Mucosa of rectum (tissue), 2 donors: ENCODE results near the gene ARHGEF25.
"Not testable (repeated sequence)": the region's sequence is repeated elsewhere in the genome, so short reads cannot be mapped to it uniquely, and the experiment has no call there.

Experiments used
- H3K27ac ChIP-seq, 2 donors: one replicate each; pipeline ENCODE4 v1.7.0; 2013; ENCODE audit warnings: inconsistent platforms in 2 of 2, low read depth in 2 of 2, low read length in 2 of 2
- H3K27me3 ChIP-seq, 2 donors: one replicate each; pipeline ENCODE4 v1.7.0; 2013; ENCODE audit warnings: low read length in 2 of 2; ENCODE audit not compliant: control insufficient read depth in 2 of 2, insufficient read depth in 2 of 2
- H3K36me3 ChIP-seq, 2 donors: one replicate each; pipeline ENCODE4 v1.7.0; 2013; ENCODE audit warnings: low read length in 2 of 2; ENCODE audit not compliant: control insufficient read depth in 2 of 2, insufficient read depth in 2 of 2
- H3K4me1 ChIP-seq, 2 donors: one replicate each; pipeline ENCODE4 v1.7.0; 2013; ENCODE audit warnings: low read length in 2 of 2, mild to moderate bottlenecking in 1 of 2; ENCODE audit not compliant: control insufficient read depth in 2 of 2, insufficient read depth in 2 of 2
- H3K4me3 ChIP-seq, 2 donors: one replicate each; pipeline ENCODE4 v1.7.0; 2013; ENCODE audit warnings: low read length in 2 of 2
- H3K9ac ChIP-seq, 2 donors: one replicate each; pipeline ENCODE4 v1.7.0; 2013; ENCODE audit warnings: low read length in 2 of 2, low read depth in 1 of 2, mild to moderate bottlenecking in 1 of 2
- H3K9me3 ChIP-seq, 2 donors: one replicate each; pipeline ENCODE4 v1.7.0; 2013; ENCODE audit warnings: low read length in 2 of 2; ENCODE audit not compliant: control insufficient read depth in 2 of 2
- donor health status: healthy.
- donor health status: Normal muscosa, but diverticular disease.

ARHGEF25 gene

DNA sequence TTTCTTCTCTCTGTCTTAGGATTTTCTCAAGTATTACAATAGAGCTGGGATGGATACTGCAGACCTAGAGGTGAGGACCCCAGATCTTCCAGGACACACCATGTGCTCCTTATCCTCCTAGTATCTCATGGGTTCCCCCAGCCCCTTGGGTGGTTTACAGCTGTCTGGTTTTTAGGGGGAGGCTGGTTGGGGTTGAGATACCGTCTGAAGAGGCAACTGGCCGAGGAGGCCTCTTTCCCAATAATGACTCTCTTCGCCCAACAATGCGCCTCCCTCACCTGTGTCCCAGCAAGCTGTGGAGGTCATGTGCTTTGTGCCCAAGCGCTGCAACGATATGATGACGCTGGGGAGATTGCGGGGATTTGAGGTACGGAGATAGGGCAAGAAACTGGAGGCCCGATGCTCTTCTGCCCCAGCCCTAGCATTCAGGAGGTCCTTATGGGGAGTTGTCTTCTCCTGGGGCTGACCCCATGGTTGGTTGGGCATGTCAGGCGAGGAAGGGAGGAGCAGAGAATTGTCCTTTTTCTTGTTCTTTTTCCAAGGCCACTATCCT is 3.8 kb downstream of the ARHGEF25 start:
- Histone ChIP-seq H3K36me3 (no peaks in the 10 kb centered on the region), H3K27me3 (peaks cover 31 to 52% of the 10 kb centered on the region in 2 donors), H3K4me1 (peaks cover 0 to 2% of the 10 kb centered on the region in 2 donors), H3K27ac (no peak overlapping the region), H3K4me3 (no peak overlapping the region), H3K9me3 (no peaks in the 10 kb centered on the region), H3K9ac (no peak overlapping the region)

DNA sequence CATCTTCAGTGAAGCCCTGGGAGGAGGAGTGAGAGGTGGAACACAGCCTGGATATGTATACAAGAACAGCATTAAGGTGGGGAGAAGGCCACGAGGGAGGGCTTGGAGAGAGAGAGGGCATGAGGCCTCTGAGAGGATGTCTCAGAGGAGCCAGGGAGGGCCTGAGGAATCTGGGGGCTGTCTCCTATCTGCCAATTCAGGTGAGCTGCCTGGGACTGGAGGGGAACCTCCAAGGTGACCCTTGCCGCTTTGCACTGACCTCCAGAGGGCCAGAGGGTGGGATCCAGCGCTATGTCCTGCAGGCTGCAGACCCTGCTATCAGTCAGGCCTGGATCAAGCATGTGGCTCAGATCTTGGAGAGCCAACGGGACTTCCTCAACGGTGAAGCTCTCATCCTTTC is 4.4 kb downstream of the ARHGEF25 start:
- H3K4me1 ChIP-seq = peaks cover 0 to 2% of the 10 kb centered on the region in 2 donors
- H3K27ac ChIP-seq = no peak overlapping the region
- no peak overlapping the region for H3K9ac ChIP-seq

DNA sequence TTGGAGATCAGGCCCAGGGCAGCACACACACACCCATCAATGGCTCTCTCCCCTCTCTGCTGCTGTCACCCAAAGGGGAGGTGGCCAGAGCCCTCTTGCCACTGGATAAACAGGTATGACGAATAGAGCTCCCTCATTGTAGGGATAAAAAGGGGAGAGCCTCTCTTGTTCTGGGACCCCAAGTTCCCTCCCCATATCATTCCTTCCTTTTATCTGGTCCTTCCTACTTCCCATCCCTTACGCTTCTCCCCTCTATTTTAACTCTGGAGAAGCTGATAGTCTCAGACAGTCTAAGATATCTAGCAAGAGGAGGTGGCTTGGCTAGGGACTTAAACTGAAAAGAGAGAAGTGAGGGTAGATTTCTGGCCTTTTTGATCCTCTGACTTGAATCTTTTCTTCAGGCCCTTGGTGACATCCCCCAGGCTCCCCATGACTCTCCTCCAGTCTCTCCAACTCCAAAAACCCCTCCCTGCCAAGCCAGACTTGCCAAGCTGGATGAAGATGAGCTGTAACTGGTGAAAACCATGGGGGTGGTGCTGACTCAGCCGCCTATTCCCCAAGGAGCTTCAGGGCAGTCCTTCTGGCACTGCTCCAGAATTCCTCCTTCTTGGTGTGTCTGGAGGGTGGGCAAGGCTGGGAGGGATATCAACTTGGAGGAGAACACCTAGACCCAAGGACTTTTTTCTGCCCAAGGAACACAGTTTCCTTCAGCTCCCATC is 5.3 kb downstream of the ARHGEF25 start:
- H3K27me3 ChIP-seq = peaks cover 41 to 58% of the 10 kb centered on the region in 2 donors
- H3K27ac ChIP-seq = no peak overlapping the region
- H3K36me3 ChIP-seq = no peaks in the 10 kb centered on the region

More for the DNA sequence above, 4.4 kb downstream of the ARHGEF25 start:
- H3K36me3 ChIP-seq = no peaks in the 10 kb centered on the region
- peaks cover 36 to 54% of the 10 kb centered on the region in 2 donors for H3K27me3 ChIP-seq
- H3K4me3 ChIP-seq = no peak overlapping the region
- H3K9me3 ChIP-seq = no peaks in the 10 kb centered on the region

DNA sequence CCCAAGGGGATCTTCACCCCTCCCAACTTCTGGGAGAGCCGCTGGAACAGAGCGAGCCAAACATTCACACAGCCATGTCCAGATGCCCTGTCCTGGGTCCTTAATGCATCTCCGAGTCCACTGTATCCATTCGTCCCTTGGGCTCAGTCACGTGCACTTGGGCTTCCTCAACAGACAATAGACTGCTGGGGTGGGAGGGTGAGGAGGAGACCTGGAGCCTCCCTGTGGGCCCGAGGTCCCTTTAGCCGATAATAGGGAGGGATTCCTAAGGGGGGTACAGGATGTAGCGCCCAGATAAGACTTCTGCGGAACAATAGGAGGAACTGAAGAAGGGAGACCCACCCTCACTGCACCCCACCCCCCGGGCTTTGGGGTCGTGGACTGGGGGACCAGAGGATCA is 6.7 kb downstream of the ARHGEF25 start:
- H3K4me1 ChIP-seq = peaks cover 11 to 15% of the 10 kb centered on the region in 2 donors
- no peak overlapping the region for H3K9ac ChIP-seq
- H3K27me3 ChIP-seq = peaks cover 49 to 64% of the 10 kb centered on the region in 2 donors
- no peak overlapping the region for H3K4me3 ChIP-seq
- no peaks in the 10 kb centered on the region for H3K36me3 ChIP-seq
- H3K9me3 ChIP-seq = no peaks in the 10 kb centered on the region
- no peak overlapping the region for H3K27ac ChIP-seq

More for the DNA sequence above, 5.3 kb downstream of the ARHGEF25 start:
- H3K9ac ChIP-seq = no peak overlapping the region
- no peaks in the 10 kb centered on the region for H3K9me3 ChIP-seq
- no peak overlapping the region for H3K4me3 ChIP-seq
- peaks cover 6 to 11% of the 10 kb centered on the region in 2 donors for H3K4me1 ChIP-seq

DNA sequence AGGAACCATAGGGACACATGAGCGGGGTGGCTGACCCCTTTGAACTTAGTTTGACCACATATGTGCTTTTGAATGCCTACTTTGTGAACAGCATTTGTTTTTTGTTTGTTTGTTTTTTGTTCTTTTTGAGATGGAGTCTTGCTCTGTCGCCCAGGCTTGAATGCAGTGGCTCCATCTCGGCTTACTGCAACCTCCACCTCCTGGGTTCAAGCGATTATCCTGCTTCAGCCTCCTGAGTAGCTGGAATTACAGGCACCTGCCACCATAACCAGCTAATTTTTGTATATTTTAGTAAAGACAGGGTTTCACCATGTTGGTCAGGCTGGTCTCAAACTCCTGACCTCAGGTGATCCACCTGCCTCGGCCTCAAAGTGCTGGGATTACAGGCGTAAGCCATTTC is 7.2 kb downstream of the ARHGEF25 start:
- Histone ChIP-seq H3K27me3 (peaks cover 48 to 60% of the 10 kb centered on the region in 2 donors), H3K4me1 (peaks cover 11 to 15% of the 10 kb centered on the region in 2 donors)
- not testable (repeated sequence) for H3K9ac ChIP-seq, H3K36me3 ChIP-seq, H3K27ac ChIP-seq, H3K9me3 ChIP-seq, H3K4me3 ChIP-seq

DNA sequence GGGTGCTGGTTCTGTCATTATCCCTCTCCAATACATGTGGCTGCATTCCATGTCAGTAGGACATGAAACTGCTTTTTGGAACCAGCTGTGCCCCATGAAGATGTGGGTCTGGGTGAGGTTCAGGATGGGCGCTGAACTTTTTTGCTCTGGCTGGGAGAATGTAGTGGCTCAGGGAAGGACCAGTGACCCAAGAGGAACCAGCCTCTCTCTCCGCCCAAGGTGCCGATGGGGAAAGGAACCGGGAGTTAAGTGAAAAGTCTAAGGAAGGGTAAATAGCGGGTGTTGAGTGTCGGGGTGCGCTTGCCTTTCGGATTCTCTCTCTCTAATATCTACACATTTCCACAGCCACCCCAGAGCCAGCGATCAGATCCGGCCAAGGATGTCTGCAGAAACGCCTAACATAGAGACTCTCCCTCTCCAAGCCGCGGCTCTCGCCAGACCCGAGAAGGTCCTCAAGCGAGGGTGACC is 7.8 kb downstream of the ARHGEF25 start:
- no peak overlapping the region for H3K4me3 ChIP-seq
- H3K9ac ChIP-seq = no peak overlapping the region
- H3K4me1 ChIP-seq = peaks cover 11 to 15% of the 10 kb centered on the region in 2 donors
- H3K9me3 ChIP-seq = no peaks in the 10 kb centered on the region
- peaks cover 53 to 60% of the 10 kb centered on the region in 2 donors for H3K27me3 ChIP-seq
- no peaks in the 10 kb centered on the region for H3K36me3 ChIP-seq
- no peak overlapping the region for H3K27ac ChIP-seq

DNA sequence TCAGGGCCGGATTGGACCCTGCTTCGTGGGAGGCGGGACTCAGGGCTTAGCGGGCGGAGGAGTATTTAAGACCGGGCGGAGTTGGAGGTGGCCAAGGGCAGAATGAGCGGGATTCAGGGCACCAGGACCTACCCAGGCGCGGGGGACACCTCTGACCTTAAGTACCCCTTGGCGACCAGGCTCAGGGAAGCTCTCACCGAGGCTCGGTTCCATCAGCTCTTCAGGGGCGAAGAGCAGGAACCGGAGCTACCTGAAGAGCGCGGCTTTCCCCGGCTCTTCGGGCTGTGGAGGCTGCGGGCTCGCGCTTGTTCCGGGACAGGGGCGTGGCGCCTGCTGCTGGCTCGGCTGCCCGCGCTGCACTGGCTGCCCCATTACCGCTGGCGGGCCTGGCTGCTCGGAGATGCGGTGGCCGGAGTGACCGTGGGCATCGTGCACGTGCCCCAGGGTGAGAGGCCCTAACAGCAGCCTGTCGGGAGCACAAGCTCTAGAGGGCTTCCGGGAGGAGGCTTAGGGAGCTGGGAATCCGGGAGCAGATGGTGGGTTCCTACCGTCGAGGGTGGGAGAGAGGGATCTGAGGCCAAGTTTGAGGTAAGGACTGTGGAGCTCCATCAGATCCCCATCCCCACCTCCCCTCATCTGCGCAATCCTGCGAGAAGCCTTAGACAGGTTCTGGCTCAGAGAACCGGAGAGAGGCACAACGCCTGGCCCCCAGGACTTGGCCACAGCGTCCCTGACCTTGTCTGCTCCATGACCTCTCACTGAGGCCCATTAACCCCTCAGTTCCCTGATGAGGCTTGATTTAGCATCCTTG is 8.4 kb downstream of the ARHGEF25 start:
- Histone ChIP-seq H3K27me3 (peaks cover 55 to 60% of the 10 kb centered on the region in 2 donors), H3K9me3 (no peaks in the 10 kb centered on the region), H3K27ac (no peak overlapping the region), H3K9ac (no peak overlapping the region), H3K4me1 (peaks cover 11 to 15% of the 10 kb centered on the region in 2 donors), H3K4me3 (no peak overlapping the region), H3K36me3 (no peaks in the 10 kb centered on the region)

DNA sequence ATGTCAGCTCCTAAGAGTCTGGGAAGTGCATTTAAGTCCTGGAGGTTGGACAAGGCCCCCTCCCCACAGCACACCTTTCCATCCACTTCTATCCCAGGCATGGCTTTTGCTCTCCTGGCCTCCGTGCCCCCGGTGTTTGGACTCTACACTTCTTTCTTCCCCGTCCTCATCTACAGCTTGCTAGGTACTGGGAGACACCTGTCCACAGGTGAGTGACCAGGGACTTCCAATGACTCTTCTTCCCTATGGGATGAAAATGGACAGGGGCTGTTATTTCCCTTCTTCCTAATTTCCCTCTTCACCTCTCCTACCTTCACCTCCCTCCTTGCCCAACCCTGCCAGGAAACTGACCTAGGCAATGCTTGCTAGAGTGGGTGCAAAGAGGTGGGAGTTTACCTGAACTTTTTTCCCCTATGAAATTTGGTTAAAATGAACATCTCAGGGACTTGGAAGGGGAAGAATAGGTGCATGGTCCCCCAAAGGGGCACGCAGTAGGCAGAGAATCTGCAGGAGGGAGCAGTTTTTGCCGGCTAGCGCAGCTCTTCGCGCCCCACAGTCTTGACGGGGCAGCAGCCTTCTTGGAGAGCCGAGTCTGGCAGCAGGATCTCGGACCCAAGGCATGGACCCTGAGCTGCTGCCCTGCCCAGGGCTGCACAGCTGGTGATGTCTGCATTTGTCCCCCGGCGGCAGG is 9.2 kb downstream of the ARHGEF25 start:
- H3K27ac ChIP-seq = no peak overlapping the region
- peaks cover 11 to 15% of the 10 kb centered on the region in 2 donors for H3K4me1 ChIP-seq
- no peak overlapping the region for H3K9ac ChIP-seq
- no peak overlapping the region for H3K4me3 ChIP-seq
- peaks cover 62% of the 10 kb centered on the region in 2 donors for H3K27me3 ChIP-seq
- no peaks in the 10 kb centered on the region for H3K36me3 ChIP-seq
- no peaks in the 10 kb centered on the region for H3K9me3 ChIP-seq

DNA sequence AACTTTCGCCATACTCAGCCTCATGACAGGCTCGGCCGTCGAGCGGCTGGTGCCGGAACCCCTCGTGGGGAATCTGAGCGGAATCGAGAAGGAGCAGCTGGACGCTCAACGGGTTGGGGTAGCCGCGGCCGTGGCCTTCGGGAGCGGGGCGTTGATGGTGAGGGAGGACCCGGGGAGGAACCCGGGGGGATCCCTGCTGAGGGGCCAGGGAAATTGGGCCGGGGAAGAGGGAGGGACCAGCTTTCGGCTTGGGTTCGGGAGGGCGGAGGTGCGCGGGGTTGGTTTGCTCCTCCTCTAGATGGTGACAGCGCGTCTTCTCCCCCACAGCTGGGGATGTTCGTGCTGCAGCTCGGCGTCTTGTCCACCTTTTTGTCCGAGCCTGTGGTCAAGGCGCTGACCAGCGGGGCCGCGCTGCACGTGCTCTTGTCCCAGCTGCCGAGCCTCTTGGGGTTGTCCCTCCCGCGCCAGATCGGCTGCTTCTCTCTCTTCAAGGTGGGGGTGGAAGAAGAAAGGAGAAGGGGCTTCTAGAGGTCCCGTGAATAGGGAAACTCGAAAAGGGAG is 9.8 kb downstream of the ARHGEF25 start:
- H3K9me3 ChIP-seq = no peaks in the 10 kb centered on the region
- no peak overlapping the region for H3K9ac ChIP-seq
- H3K4me3 ChIP-seq = peak overlapping the region in 1 of 2 donors; percentile 54
- H3K27ac ChIP-seq = no peak overlapping the region
- peaks cover 64 to 69% of the 10 kb centered on the region in 2 donors for H3K27me3 ChIP-seq
- peaks cover 11 to 15% of the 10 kb centered on the region in 2 donors for H3K4me1 ChIP-seq
- no peaks in the 10 kb centered on the region for H3K36me3 ChIP-seq
